Esophagus muscularis mucosa (tissue), 4 donors: Measurements from ENCODE around the gene DDA1. TPM values are rescaled to one million over a fixed set of nuclear protein-coding genes. Genes with fewer than 3 reads are reported as not detected.

Experiments
- DNase-seq: peaks from one replicate; pipeline ENCODE4 v3.0.0-alpha.2; 2017; ENCODE audit errors: extremely low spot score
- H3K27ac ChIP-seq, 4 donors: fragments of 200-600 bp; sonication (generic); replicated peaks in 1 of 4; 1 replicate in 3 of 4; 2 replicates in 1 of 4; pipeline ENCODE4 v1.5.1; 2016 to 2019; ENCODE audit warnings: mild to moderate bottlenecking in 1 of 4
- H3K27me3 ChIP-seq, 4 donors: fragments of 200-600 bp; sonication (generic); one replicate each; pipeline versions ENCODE4 v1.5.1 to v1.6.0; 2016 to 2019
- H3K36me3 ChIP-seq, 4 donors: fragments of 200-600 bp; sonication (generic); one replicate each; pipeline ENCODE4 v1.5.1; 2016 to 2019
- H3K4me1 ChIP-seq, 4 donors: fragments of 200-600 bp; sonication (generic); one replicate each; pipeline ENCODE4 v1.5.1; 2016 to 2019
- H3K4me3 ChIP-seq, 4 donors: fragments of 200-600 bp; sonication (generic); 1 replicate in 2 of 4; 2 replicates in 2 of 4; pipeline ENCODE4 v1.5.1; 2016 to 2019; ENCODE audit warnings: mild to moderate bottlenecking in 4 of 4, moderate library complexity in 1 of 4
- H3K9me3 ChIP-seq, 4 donors: fragments of 200-600 bp; sonication (generic); 1 replicate in 3 of 4; 2 replicates in 1 of 4; pipeline ENCODE4 v1.5.1; 2016 to 2019
- EP300 ChIP-seq: sonication (generic); formaldehyde crosslinking; IDR thresholded peaks from one replicate; pipeline ENCODE4 v1.6.1; 2017; ENCODE audit warnings: antibody characterized with exemption
- POLR2A ChIP-seq: fragments of 450-650 bp; IDR thresholded peaks from one replicate; pipeline ENCODE4 v1.6.1; 2017; ENCODE audit warnings: antibody characterized with exemption, moderate library complexity, mild to moderate bottlenecking, low read depth
- POLR2AphosphoS5 ChIP-seq, 2 donors: sonication (generic); formaldehyde crosslinking; IDR thresholded peaks; one replicate each; pipeline ENCODE4 v1.6.1; 2017; ENCODE audit warnings: antibody characterized with exemption in 2 of 2
- WGBS: methylation state at CpG from one replicate; pipeline ENCODE4 v1.1.5; 2018; 5-methylcytosine and 5-hydroxymethylcytosine counted together
- intact Hi-C: fragments of 100-400 bp; cut with DNase I; formaldehyde crosslinking; loops from one replicate; pipeline ENCODE4 v1.15.1; 2023
- total RNA-seq, 4 donors: library from RNA; depleted of rRNA; stranded (reverse); fragments of >200 nt; gene quantifications; one replicate each; pipeline versions ENCODE4 v1.1.0 to v1.2.1, GENCODE V29; 2016
- TF ChIP-seq, protein P1 (sequence below), 3 experiments: fragments of 200-600 bp in 2 of 3; fragments of 450-650 bp in 1 of 3; sonication (generic) in 2 of 3; IDR thresholded peaks; one replicate each; pipeline ENCODE4 v1.5.1; 2017 to 2019; ENCODE audit warnings: antibody characterized with exemption in 3 of 3, mild to moderate bottlenecking in 2 of 3, moderate library complexity in 1 of 3

DDA1 gene
- total RNA-seq, 4 donors from 2014 or later: 12.0 to 25.4 (median 20.9) TPM

DNA sequence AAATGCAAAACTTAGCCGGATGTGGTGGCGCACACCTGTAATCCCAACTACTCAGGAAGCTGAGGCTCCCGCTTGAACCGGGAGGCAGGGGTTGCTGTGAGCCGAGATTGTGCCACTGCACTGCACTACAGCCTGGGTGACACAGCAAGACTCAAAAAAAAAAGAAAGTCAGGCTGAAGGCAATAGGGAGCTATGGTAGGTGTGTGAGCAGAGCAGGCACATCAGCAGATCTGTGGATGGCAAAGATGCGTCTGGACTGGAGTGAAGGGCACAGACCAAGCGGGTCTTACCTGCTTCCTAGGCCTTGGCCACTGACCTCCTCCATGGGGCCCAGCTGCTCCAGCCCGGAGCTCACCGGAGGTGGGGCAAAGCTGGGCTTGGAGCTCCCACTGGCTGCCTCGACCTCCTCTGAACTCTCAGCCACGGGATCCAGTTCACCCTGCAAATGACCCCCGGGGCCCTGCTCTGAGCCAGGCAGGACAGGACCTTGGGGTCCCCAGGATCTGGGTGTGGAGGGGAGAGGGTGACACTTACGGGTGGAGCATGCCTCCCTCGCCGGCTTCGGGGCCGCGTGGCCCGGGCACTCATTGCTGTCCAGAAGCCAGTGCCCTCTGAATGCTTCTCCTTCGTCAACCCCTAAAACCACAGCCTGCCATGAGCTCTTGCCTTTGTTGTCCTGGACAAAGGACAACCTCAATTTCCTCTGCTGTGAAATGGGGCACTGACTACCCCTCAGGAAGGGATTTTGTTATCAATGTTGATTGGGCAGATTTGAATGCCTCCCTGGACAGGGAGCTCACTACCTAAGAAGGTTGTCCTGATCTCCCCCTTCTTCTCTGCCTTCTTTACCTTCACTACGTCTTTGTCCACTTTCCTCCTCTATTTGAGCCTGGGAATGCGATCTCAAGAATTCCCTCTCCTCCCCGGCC, 45.4 kb upstream of the DDA1 start:
- peaks cover 12 to 15% (median 14%) of the 10 kb centered on the region in 4 donors for H3K4me1 ChIP-seq
- peak overlapping the region; percentile 42 to 63 (median 54) for H3K27ac ChIP-seq
- DNase-seq: no peak
- H3K4me3 ChIP-seq: peak overlapping the region; percentile 23 to 55 (median 43)
- no peak for TF ChIP-seq POLR2A
- no peak for TF ChIP-seq POLR2AphosphoS5 (IDR thresholded peaks at IDR 0.05)
- TF ChIP-seq, protein P1, sequence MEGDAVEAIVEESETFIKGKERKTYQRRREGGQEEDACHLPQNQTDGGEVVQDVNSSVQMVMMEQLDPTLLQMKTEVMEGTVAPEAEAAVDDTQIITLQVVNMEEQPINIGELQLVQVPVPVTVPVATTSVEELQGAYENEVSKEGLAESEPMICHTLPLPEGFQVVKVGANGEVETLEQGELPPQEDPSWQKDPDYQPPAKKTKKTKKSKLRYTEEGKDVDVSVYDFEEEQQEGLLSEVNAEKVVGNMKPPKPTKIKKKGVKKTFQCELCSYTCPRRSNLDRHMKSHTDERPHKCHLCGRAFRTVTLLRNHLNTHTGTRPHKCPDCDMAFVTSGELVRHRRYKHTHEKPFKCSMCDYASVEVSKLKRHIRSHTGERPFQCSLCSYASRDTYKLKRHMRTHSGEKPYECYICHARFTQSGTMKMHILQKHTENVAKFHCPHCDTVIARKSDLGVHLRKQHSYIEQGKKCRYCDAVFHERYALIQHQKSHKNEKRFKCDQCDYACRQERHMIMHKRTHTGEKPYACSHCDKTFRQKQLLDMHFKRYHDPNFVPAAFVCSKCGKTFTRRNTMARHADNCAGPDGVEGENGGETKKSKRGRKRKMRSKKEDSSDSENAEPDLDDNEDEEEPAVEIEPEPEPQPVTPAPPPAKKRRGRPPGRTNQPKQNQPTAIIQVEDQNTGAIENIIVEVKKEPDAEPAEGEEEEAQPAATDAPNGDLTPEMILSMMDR (IDR thresholded peaks at IDR 0.05): no peak
- no peak for TF ChIP-seq EP300
- no peaks in the 10 kb centered on the region for H3K27me3 ChIP-seq
- intact Hi-C loops: no loop called here
- 82% methylated on average over 15 of the region's 23 CpGs for WGBS
- H3K36me3 ChIP-seq: peaks cover 0 to 14% (median 7%) of the 10 kb centered on the region in 4 donors
- H3K9me3 ChIP-seq: peaks cover 0 to 10% (median 2%) of the 10 kb centered on the region in 4 donors

DNA sequence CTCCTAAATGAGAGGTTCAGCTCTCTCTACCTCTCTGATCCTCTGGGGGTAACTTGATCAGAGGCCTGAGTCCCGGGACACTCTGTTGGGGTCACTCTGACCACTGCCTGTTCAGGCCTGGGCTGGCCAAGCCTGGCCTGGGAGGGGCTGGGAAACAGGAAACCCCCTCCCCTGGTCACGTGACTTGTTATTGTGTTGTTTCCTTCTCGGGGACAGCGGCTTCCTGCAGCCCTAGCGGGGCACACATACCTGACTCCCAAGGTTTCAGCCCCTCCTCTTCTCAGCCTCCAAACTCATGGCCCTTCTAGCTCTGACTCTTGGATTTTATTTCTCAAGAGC, 44.8 kb upstream of the DDA1 start, which contains the start of gene USHBP1:
Gene USHBP1 (minus strand): TSS at position 105 of the 339 bp plus-strand sequence. CDS start 446 bp downstream, outside the sequence.
- intact Hi-C loops: no loop called here
- TF ChIP-seq, protein P1 (IDR thresholded peaks at IDR 0.05): no peak
- peak; percentile 69 to 76 for TF ChIP-seq POLR2AphosphoS5 (IDR thresholded peaks at IDR 0.05)
- no peak for DNase-seq

DNA sequence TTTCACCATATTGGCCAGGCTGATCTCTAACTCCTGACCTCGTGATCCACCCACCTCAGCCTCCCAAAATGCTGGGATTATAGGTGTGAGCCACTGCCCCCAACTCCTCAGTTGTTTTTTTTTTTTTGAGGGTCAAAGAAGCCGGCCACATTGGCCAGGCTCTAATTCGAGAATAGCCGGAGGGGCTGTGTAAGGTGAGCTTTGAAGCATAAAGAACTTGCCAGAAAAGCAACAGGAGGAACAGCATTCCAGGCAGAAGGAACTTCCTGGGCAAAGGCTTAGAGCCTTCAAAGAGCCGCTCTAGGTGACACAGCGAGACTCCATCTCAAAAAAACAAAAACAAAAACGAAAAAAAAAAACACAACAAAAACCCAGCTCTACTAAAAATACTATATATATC, 43.3 kb upstream of the DDA1 start:
- H3K27ac ChIP-seq: peak overlapping the region in 2 of 4 donors; percentile 79 to 84
- TF ChIP-seq, protein P1 (IDR thresholded peaks at IDR 0.05): no peak
- no peak for TF ChIP-seq POLR2AphosphoS5 (IDR thresholded peaks at IDR 0.05)
- TF ChIP-seq EP300: no peak
- no peak for TF ChIP-seq POLR2A
- H3K4me3 ChIP-seq: no peak overlapping the region
- no peaks in the 10 kb centered on the region for H3K9me3 ChIP-seq
- H3K4me1 ChIP-seq: peaks cover 12 to 17% (median 14%) of the 10 kb centered on the region in 4 donors
- no peaks in the 10 kb centered on the region for H3K27me3 ChIP-seq
- DNase-seq: no peak
- intact Hi-C loops: no loop called here
- 92% methylated on average over 7 of the region's 7 CpGs for WGBS
- peaks cover 17 to 26% (median 23%) of the 10 kb centered on the region in 4 donors for H3K36me3 ChIP-seq

More for the DNA sequence above, 44.8 kb upstream of the DDA1 start, which contains the start of gene USHBP1:
- H3K36me3 ChIP-seq: peaks cover 4 to 14% (median 11%) of the 10 kb centered on the region in 4 donors
- WGBS: 40% methylated on average over 5 of the region's 5 CpGs
- H3K27ac ChIP-seq: peak within 1 kb of the TSS; percentile 42 to 66 (median 54)
- no peaks in the 10 kb centered on the region for H3K27me3 ChIP-seq
- peaks cover 0 to 3% (median under 1%) of the 10 kb centered on the region in 4 donors for H3K9me3 ChIP-seq
- peaks cover 12 to 17% (median 14%) of the 10 kb centered on the region in 4 donors for H3K4me1 ChIP-seq
- H3K4me3 ChIP-seq: peak within 1 kb of the TSS; percentile 23 to 55 (median 43)

DNA sequence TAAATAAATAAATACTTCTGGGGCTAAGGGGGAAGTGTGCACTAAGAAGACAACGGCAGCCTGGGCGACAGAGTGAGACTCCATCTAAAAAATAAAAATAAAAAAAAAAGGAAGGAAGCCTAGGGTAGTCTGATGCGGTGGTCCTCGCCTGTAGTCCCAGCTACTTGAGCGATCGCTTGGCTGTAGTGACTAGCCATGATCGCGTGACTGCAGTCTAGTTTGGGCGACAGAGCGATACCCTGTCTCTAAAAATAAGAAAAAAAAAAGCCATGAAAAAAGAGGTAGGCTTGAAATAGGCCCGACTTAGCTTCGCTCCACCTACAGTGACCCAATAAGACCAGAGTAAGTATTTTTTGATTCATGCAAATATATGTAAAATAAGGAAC, 42.8 kb upstream of the DDA1 start:
- Histone ChIP-seq H3K36me3 (peaks cover 20 to 31% (median 29%) of the 10 kb centered on the region in 4 donors), H3K4me1 (peaks cover 12 to 17% (median 14%) of the 10 kb centered on the region in 4 donors), H3K4me3 (peak overlapping the region in 2 of 4 donors; percentile 73 to 95), H3K27me3 (no peaks in the 10 kb centered on the region), H3K27ac (peak overlapping the region; percentile 71 to 84 (median 82)), H3K9me3 (no peaks in the 10 kb centered on the region)
- TF ChIP-seq POLR2A: no peak
- TF ChIP-seq, protein P1 (IDR thresholded peaks at IDR 0.05): no peak
- no peak for TF ChIP-seq EP300
- no peak for TF ChIP-seq POLR2AphosphoS5 (IDR thresholded peaks at IDR 0.05)
- intact Hi-C loops: no loop called here
- 68% methylated on average over 12 of the region's 12 CpGs for WGBS
- no peak for DNase-seq
